ENCODE measurements around the gene TRMT6. TPM values are rescaled to one million over a fixed set of nuclear protein-coding genes. Genes with fewer than 3 reads are reported as not detected.

TRMT6 gene
- total RNA-seq, 3 donors from 2014 or later (not counting 1 experiment from before 2014, with no cell fraction given), result 9.2 to 13.0 (median 9.9) TPM

DNA sequence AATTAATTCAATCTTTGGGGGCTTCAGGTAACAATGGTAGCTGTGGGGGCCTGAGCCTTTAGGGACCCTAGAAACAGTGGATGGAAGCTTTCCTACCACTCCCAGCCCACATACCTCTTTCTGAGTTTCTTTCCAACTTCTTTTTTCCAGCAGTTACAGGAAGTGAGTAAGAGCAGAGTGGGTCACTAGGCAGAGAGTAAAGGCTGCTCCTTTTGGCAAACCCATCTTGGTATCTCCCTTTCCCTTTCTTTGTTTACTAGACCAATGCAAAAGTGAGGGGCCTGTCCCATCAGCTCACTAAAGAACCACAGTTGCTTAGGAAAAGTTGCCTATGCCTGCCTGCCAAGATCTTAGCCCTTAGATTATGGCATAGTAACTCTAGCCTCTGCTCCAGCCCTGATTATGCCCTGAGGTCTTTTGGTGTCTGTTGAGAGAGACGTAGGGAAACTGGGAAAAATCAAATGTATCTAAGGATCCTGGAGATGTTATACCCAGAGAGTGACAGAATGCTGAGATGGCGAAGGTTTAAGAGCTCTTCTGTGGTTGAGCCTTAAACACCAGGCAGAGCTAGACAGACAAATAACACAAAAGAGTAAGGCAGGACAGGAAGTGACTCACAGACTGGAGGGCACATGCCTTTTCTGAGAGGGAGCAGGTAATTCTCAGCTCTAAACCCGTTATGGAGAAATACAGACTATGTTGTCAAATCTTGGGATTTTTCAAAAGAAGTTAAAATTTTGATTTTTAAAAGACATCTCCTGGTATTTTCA is 31.3 kb downstream of the TRMT6 start:
- H3K4me3 Mint-ChIP-seq, result no peak overlapping the region
- Histone ChIP-seq H3K9me3 (ENCODE audit: control insufficient read depth, insufficient read depth, low read length) (no peaks in the 10 kb centered on the region), H3K4me1 (ENCODE audit: control insufficient read depth, insufficient read depth, low read length) (no peaks in the 10 kb centered on the region), H3K27ac (ENCODE audit: low read length) (no peak overlapping the region), H3K36me3 (ENCODE audit: control insufficient read depth, insufficient read depth, low read length) (no peaks in the 10 kb centered on the region), H3K27me3 (ENCODE audit: control insufficient read depth, insufficient read depth, low read length) (peaks cover 2% of the 10 kb centered on the region), H3K4me3 (ENCODE audit: low read length) (no peak overlapping the region)
- no peaks in the 10 kb centered on the region for H3K36me3 Mint-ChIP-seq
- H3K27ac Mint-ChIP-seq, result no peak overlapping the region
- peaks cover 37 to 46% of the 10 kb centered on the region in 2 donors for H3K27me3 Mint-ChIP-seq (ENCODE audit: low read depth in 2 of 2)
- TF ChIP-seq, protein P1, sequence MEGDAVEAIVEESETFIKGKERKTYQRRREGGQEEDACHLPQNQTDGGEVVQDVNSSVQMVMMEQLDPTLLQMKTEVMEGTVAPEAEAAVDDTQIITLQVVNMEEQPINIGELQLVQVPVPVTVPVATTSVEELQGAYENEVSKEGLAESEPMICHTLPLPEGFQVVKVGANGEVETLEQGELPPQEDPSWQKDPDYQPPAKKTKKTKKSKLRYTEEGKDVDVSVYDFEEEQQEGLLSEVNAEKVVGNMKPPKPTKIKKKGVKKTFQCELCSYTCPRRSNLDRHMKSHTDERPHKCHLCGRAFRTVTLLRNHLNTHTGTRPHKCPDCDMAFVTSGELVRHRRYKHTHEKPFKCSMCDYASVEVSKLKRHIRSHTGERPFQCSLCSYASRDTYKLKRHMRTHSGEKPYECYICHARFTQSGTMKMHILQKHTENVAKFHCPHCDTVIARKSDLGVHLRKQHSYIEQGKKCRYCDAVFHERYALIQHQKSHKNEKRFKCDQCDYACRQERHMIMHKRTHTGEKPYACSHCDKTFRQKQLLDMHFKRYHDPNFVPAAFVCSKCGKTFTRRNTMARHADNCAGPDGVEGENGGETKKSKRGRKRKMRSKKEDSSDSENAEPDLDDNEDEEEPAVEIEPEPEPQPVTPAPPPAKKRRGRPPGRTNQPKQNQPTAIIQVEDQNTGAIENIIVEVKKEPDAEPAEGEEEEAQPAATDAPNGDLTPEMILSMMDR (IDR thresholded peaks at IDR 0.05), result no peak
- no peaks in the 10 kb centered on the region for H3K9me3 Mint-ChIP-seq
- peaks cover 11% of the 10 kb centered on the region in 2 donors for H3K4me1 Mint-ChIP-seq
- intact Hi-C loops (cut with micrococcal nuclease), result no loop called here
- ATAC-seq, result peak; percentile 72 to 75 (median 74)
- peak in 1 of 2 donors; percentile 44 for DNase-seq
- WGBS (ENCODE audit: insufficient coverage), result 17% methylated on average over 3 of the region's 3 CpGs

DNA sequence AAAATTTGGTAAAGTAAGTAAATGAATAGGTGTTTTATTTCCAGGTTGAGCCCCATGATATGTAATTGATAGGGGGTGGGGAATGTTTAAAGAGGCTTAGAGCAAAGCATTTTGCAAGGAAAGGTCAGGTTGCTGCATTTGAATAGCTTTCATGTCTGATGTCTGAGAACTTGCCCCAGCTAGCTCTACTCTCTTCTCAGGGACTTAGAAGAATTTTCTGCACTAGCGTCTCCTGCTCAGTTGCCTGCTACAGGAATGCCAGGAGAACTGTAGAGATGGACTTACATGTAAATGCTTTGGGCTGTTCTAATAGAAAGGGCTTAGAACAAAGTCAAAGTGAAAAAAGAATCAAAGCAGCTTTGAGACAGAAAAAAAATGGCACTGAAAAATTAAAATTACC is 35.5 kb downstream of the TRMT6 start:
- ATAC-seq (no peak), DNase-seq (no peak)
- H3K4me1 Mint-ChIP-seq, result peaks cover 21 to 24% of the 10 kb centered on the region in 2 donors
- WGBS (ENCODE audit: insufficient coverage), result 0% methylated on average over 1 of the region's 1 CpG
- no peak overlapping the region for H3K27ac ChIP-seq (ENCODE audit: low read length)
- H3K9me3 ChIP-seq (ENCODE audit: control insufficient read depth, insufficient read depth, low read length), result no peaks in the 10 kb centered on the region
- H3K27ac Mint-ChIP-seq, result no peak overlapping the region
- peaks cover 46 to 62% of the 10 kb centered on the region in 2 donors for H3K27me3 Mint-ChIP-seq (ENCODE audit: low read depth in 2 of 2)
- H3K4me3 Mint-ChIP-seq, result no peak overlapping the region
- no peak overlapping the region for H3K4me3 ChIP-seq (ENCODE audit: low read length)
- intact Hi-C loops (cut with micrococcal nuclease), result no loop called here
- peaks cover 0 to 2% of the 10 kb centered on the region in 2 donors for H3K9me3 Mint-ChIP-seq
- peaks cover 6% of the 10 kb centered on the region for H3K4me1 ChIP-seq (ENCODE audit: control insufficient read depth, insufficient read depth, low read length)
- H3K36me3 ChIP-seq (ENCODE audit: control insufficient read depth, insufficient read depth, low read length), result no peaks in the 10 kb centered on the region
- TF ChIP-seq, protein P1 (IDR thresholded peaks at IDR 0.05), result no peak
- peaks cover 16% of the 10 kb centered on the region for H3K27me3 ChIP-seq (ENCODE audit: control insufficient read depth, insufficient read depth, low read length)
- peaks cover 8% of the 10 kb centered on the region for H3K36me3 Mint-ChIP-seq

DNA sequence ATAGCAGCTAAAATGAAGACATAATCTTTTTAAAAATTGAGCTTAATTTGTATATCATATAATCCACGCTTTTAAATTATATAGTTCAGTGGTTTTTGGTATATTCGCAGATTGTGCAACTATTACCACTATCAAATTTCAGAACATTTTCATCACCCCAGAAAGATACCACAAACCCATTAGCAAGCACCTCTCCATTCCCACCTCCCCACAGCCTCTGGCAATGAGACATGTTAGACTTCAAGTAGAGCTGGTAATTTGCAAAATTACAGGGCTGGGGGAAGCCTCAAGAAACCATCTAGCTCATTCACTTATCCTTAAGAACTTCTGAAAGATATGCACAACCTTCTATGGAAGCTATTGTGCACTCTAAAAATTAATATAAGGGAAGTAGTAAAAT is 37.2 kb downstream of the TRMT6 start:
- H3K4me1 ChIP-seq (ENCODE audit: control insufficient read depth, insufficient read depth, low read length), result peaks cover 6% of the 10 kb centered on the region
- DNase-seq (no peak), ATAC-seq (no peak)
- Mint-ChIP-seq H3K4me3 (no peak overlapping the region), H3K36me3 (peaks cover 8% of the 10 kb centered on the region), H3K27me3 (ENCODE audit: low read depth in 2 of 2) (peaks cover 59 to 79% of the 10 kb centered on the region in 2 donors), H3K9me3 (peaks cover 0 to 2% of the 10 kb centered on the region in 2 donors), H3K27ac (no peak overlapping the region), H3K4me1 (peaks cover 11 to 13% of the 10 kb centered on the region in 2 donors)
- WGBS (ENCODE audit: insufficient coverage), result no CpG with 5 or more reads among the region's 2 CpGs
- intact Hi-C loops (cut with micrococcal nuclease), result no loop called here
- no peaks in the 10 kb centered on the region for H3K9me3 ChIP-seq (ENCODE audit: control insufficient read depth, insufficient read depth, low read length)
- H3K27ac ChIP-seq (ENCODE audit: low read length), result no peak overlapping the region
- no peaks in the 10 kb centered on the region for H3K36me3 ChIP-seq (ENCODE audit: control insufficient read depth, insufficient read depth, low read length)
- no peak overlapping the region for H3K4me3 ChIP-seq (ENCODE audit: low read length)
- TF ChIP-seq, protein P1 (IDR thresholded peaks at IDR 0.05), result no peak
- peaks cover 16% of the 10 kb centered on the region for H3K27me3 ChIP-seq (ENCODE audit: control insufficient read depth, insufficient read depth, low read length)
